Measurements from ENCODE around the gene UFSP2.

DNA sequence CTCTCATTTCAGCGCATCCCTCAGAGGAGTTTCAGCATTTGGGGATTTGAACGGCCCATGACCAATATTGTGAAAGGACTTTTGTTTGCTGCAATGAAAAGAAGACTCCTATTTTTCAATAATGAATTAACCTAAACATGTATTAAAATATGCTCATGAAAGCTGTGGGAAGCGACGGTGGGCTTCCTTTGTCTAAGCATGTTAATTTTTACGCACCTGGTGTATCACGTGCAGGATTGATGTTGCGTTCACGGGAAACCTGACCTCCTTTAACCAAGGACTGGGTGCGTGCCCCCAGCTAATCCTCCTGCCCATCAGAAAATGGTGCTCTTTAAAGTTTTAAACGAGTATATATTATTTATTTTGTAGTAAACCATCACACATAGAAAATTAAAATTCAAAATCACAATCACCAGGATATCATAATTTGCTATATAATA, 46.4 kb upstream of the UFSP2 start:
- no peak for TF ChIP-seq FOXM1 (IDR thresholded peaks at IDR 0.05; ENCODE audit: borderline replicate concordance)
- TF ChIP-seq LEF1 (IDR thresholded peaks at IDR 0.05; ENCODE audit: borderline replicate concordance), result no peak
- TF ChIP-seq FOXK2 (IDR thresholded peaks at IDR 0.05), result no peak
- TF ChIP-seq ELF4 (IDR thresholded peaks at IDR 0.05), result no peak
- no peak for TF ChIP-seq BHLHE40 (IDR thresholded peaks at IDR 0.05; ENCODE audit: borderline replicate concordance)
